Hematopoietic multipotent progenitor cell treated with erythropoietin and hydrocortisone succinate and interleukin-3 and kit ligand, for 17 days (in vitro differentiated cells): ENCODE measurements around the gene C20orf96.
A peak's percentile ranks its signal among the peaks of the same experiment; 100 is the strongest.
"Not testable (repeated sequence)": the region's sequence is repeated elsewhere in the genome, so short reads cannot be mapped to it uniquely, and the experiment has no call there.

Experiments
- DNase-seq: peaks from one replicate; pipeline ENCODE4 v3.0.0-alpha.2; 2015; ENCODE audit warnings: low spot score

The C20orf96 gene

DNA sequence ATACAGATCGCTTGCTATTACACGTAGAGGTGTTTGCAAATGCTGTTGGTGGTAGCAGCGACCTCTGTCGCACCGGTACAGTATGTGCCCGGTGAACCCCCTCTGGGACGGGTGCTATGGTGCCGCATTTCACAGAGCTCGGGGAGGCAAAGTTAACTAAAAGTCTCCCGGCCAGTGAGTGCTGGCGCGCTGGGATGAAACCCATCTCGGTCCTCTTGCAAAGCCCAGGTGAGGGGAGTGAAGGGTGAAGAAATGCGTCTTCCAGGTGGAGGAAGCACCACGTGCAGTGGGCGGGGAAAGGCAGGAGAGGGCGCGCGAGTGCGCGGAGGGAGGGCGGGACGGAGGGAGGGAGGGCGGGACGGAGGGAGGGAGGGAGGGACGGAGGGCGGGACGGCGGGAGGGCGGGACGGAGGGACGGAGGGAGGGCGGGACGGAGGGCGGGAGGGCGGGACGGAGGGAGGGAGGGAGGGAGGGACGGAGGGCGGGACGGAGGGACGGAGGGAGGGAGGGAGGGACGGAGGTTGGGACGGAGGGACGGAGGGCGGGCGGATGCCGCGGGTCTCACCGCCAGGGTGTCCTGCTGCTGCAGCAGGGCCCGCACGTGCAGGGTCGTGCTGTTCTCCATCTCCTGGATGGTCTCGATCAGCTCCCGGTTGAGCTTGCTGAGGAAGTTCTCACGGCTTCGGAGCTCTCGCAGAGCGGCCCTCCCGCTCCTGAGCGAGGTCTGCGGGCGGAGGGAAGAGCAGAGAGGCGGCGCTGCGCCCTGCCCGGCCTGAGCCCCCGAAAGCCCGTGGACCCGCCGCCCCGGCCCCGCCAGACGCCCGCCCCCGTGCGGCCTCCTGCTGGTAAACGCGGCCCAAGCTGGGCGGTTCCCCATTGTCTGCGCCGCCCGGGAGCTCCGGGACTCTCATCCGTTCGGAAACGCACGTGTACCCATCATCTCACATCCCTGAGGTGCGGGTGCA lies 11.7 kb downstream of the C20orf96 start:
- no peak for DNase-seq

- no peak for DNase-seq
Observed at GRCh38 chr20:278181-278580, 12.4 kb downstream of the C20orf96 start.

GRCh38 chr20:277496-277781 lies 13.1 kb downstream of the C20orf96 start:
- DNase-seq: no peak

DNA sequence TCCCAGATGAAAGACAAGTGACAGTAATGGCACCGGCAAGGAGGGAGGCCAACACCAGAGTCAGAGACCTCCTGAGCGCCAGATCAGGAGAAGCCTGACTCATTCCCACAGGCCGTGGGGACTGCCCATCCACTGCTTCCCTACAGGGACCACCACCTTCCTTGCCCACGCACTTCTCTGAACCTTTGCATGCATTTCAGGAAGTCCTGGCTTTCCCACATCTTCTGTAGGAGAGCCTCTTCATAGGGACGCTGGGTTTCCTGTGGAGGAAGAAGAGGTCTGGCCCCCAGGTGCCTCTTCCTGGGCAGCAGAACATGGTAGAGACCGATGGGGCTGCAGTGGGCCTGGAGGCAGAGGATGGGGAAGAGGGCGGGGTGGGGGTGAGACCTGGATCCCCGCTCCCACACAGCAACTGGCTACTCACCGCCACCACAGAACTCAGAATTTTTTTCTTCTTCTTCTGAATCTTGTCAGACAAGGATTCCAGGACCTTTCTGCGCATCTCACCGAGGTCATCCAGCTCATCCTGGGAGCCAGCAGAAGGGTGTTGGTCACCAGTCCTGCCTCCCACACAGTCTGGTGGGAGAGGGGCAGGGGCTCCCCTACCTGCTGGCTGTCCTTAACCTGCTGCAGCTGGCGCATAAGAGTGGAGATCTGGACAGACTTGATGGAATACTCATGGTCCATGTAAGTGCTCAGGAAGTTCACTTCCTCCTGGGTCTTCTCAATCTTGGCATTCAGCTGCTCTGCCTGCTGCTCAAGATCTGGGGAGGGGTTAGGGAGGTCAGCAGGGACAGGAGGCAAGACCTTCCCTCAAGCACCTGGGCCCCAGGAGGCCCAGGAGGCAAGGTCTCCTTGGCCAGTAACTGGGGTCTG lies 13.7 kb downstream of the C20orf96 start:
- DNase-seq: no peak

GRCh38 chr20:275791-276190 lies 14.8 kb downstream of the C20orf96 start:
- DNase-seq: no peak

DNA sequence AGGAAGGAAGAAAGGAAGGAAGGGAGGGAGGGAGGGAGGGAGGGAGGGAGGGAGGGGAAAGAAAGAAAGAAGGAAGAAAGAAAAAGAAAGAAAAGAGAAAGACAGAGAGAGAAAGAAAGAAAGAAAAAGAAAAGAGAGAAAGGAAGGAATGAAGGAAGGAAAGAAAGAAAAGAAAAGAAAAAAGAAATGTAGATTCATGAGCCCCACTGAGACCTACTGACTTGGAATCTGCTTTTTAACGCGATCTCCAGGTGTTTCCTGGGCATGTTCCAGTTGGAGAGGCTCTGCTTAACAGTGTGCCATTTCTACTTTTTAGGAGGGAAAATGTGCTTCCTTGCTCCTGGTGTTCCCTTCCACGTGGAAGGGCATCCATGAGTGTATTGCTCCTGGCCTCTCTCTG lies 16.7 kb downstream of the C20orf96 start:
- no peak for DNase-seq

DNA sequence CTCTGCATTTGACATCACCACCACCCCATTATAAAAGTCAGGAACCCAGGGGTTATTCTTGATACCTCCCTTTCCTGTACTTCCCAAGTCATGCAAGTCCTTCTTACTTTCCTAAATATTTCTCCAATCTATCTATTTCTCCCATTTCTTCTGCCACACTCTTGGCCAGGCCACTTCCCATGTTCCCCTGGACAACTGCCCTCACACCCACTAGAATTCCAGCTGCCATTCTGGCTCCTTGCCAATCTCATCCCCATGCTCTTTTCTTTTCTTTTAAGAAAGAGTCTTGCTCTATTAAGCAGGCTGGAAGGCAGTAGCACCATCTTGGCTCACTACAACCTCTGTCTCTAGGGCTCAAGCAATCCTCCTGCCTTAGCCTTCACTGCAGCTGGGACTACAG lies 17.8 kb downstream of the C20orf96 start:
- DNase-seq: no peak

DNA sequence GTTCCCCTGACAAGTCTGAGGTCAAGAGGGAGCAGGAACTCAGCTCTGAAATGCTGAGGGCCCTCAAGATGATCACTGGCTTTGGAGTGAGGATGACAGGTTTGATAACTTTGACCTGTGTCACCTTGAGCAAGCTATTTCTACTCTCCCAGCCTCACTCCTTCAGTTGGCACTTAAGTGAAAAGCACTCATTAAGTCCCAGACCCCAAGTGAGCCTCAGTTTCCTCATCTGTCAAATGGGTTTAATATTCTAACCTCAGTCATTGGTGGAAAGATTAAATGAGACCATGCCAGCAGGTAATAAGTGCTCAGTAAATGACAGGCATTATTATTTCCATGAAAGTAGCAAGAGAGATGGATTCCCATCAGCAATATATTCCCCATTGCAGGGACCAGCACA lies 19.0 kb downstream of the C20orf96 start:
- no peak for DNase-seq

- DNase-seq: no peak
Observed at GRCh38 chr20:271069-271468, 19.5 kb downstream of the C20orf96 start.

- DNase-seq: no peak
Observed at GRCh38 chr20:270517-270916, 20.0 kb downstream of the C20orf96 start.

GRCh38 chr20:266596-267562 lies 23.7 kb downstream of the C20orf96 start:
- peak; percentile 73 for DNase-seq

DNA sequence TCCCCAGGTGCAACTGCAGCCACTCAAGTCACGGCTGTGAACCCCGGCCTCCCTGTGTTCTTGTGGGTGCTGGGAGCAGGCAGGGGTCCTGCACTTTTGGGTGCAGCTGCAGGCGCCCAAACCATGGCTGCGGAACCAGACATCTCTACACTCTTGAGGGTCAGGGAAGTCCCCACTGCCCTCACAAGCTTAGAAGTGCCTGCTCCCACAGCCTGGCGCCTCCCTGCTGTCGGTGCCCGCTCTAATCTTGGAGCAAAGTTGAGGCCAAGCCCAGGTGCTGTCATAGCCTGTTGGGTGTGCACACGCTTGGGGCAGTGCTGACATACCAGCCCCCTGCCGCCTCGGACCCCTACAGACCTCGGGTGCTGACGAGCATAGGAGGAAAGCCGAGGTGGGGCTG lies 26.8 kb downstream of the C20orf96 start:
- no peak for DNase-seq

DNA sequence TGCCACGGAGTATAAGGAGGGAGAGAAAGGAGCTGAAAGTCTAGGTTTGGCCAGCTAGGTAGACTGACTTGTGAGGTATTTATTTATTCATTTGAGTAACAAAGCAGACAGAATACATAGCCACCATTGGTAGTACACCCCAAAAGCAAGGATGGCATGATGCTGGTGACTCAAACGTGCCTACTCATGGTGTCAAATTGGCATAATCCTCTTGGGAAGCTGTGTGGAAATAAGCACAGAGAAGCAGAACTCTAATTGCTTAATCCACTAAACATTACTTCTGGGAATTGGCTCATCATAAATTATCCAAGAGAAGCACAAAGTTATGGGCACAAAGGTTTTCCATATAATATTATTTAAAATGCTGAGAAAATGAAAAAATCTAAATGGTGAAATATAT lies 30.6 kb downstream of the C20orf96 start:
- no peak for DNase-seq

- no peak for DNase-seq
Observed at GRCh38 chr20:258963-259362, 31.6 kb downstream of the C20orf96 start.

GRCh38 chr20:258269-258858 lies 32.2 kb downstream of the C20orf96 start:
- DNase-seq: no peak

GRCh38 chr20:257419-257818 lies 33.1 kb downstream of the C20orf96 start, which contains the start of gene DEFB132:
Gene DEFB132, plus strand, starts transcription at chr20:257724. Its CDS starts 55 bp downstream, at chr20:257779.
- no peak for DNase-seq

DNA sequence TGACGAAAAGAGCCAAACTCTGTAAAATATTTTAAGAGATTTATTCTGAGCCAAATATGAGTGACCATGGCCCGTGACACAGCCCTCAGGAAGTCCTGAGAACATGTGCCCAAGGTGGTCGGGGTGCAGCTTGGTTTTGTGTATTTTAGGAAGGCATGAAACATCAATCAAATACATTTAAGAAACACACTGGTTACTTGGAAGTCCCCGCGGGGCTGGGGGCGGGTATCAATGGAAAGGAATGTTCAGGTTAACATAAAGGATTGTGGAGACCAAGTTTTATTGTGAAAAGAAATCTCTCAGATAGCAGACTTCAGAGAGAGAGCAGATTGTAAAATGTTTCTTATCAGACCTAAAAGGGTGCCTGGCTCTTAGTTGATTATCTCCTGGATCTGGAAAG lies 37.1 kb downstream of the C20orf96 start:
- not testable (repeated sequence) for DNase-seq

DNA sequence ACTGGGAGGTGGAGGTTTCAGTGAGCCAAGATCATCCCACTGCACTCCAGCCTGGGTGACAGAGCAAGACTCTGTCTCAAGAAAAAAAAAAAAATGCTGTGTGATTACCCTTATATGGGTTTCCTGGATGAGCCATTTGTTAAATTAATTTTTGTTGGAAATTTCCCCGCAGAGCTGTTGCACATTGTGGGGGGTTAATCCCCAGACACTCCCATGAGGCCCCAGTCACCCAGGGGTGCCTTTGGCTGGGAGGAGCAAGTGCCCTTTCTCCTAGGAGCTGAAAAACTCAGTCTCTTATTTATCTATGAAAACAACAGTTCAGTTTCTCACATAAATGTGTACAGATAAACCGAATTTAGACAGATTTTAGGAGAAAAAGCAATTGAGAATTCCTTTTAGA lies 37.7 kb downstream of the C20orf96 start:
- DNase-seq: no peak

- DNase-seq: no peak
Observed at GRCh38 chr20:251354-251753, 39.2 kb downstream of the C20orf96 start.

- DNase-seq: no peak
Observed at GRCh38 chr20:242905-243304, 47.6 kb downstream of the C20orf96 start.

- no peak for DNase-seq
Observed at GRCh38 chr20:237929-238328, 52.6 kb downstream of the C20orf96 start.
